ENCODE data around the gene FSTL3. TPM values are rescaled to one million over a fixed set of nuclear protein-coding genes. Genes with fewer than 3 reads are reported as not detected.

Gene FSTL3
- total RNA-seq, 1 donor from 2014 or later: 2.4 TPM

GRCh38 chr19:656751-657559, 19.2 kb upstream of the FSTL3 start:
- H3K27me3 ChIP-seq: no peaks in the 10 kb centered on the region
- no peak overlapping the region for H3K4me3 ChIP-seq
- no peak overlapping the region for H3K27ac ChIP-seq
- H3K9me3 ChIP-seq (ENCODE audit: low read depth): no peaks in the 10 kb centered on the region
- no peak overlapping the region for H3K27ac Mint-ChIP-seq
- H3K9me3 Mint-ChIP-seq: no peaks in the 10 kb centered on the region
- peaks cover 9% of the 10 kb centered on the region for H3K4me1 ChIP-seq
- peak overlapping the region; percentile 4 for H3K9ac ChIP-seq
- no peak for DNase-seq (ENCODE audit: low spot score)
- no peaks in the 10 kb centered on the region for H3K36me3 Mint-ChIP-seq
- H3F3A ChIP-seq (ENCODE audit: low read depth): no peaks in the 10 kb centered on the region
- peaks cover 100% of the 10 kb centered on the region for H3K79me2 ChIP-seq (ENCODE audit: low read depth)
- no peak overlapping the region for H3K4me2 ChIP-seq
- no peak overlapping the region for H3K4me3 Mint-ChIP-seq
- H3K4me1 Mint-ChIP-seq: peaks cover 16% of the 10 kb centered on the region
- TF ChIP-seq EZH2phosphoT487 (IDR thresholded peaks at IDR 0.05): no peak
- no peak for TF ChIP-seq EZH2 (IDR thresholded peaks at IDR 0.05)
- TF ChIP-seq, protein P1, sequence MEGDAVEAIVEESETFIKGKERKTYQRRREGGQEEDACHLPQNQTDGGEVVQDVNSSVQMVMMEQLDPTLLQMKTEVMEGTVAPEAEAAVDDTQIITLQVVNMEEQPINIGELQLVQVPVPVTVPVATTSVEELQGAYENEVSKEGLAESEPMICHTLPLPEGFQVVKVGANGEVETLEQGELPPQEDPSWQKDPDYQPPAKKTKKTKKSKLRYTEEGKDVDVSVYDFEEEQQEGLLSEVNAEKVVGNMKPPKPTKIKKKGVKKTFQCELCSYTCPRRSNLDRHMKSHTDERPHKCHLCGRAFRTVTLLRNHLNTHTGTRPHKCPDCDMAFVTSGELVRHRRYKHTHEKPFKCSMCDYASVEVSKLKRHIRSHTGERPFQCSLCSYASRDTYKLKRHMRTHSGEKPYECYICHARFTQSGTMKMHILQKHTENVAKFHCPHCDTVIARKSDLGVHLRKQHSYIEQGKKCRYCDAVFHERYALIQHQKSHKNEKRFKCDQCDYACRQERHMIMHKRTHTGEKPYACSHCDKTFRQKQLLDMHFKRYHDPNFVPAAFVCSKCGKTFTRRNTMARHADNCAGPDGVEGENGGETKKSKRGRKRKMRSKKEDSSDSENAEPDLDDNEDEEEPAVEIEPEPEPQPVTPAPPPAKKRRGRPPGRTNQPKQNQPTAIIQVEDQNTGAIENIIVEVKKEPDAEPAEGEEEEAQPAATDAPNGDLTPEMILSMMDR (IDR thresholded peaks at IDR 0.05): no peak
- no peaks in the 10 kb centered on the region for H3K36me3 ChIP-seq
- no peak overlapping the region for H2AFZ ChIP-seq (replicated peaks)
- no peaks in the 10 kb centered on the region for H3K27me3 Mint-ChIP-seq (ENCODE audit: insufficient read depth, low read depth)
- peaks cover 98% of the 10 kb centered on the region for H4K20me1 ChIP-seq (ENCODE audit: low read depth)

GRCh38 chr19:657611-658010, 18.6 kb upstream of the FSTL3 start:
- Histone ChIP-seq H3F3A (ENCODE audit: low read depth) (no peaks in the 10 kb centered on the region), H3K36me3 (no peaks in the 10 kb centered on the region), H4K20me1 (ENCODE audit: low read depth) (peaks cover 98% of the 10 kb centered on the region), H3K9me3 (ENCODE audit: low read depth) (no peaks in the 10 kb centered on the region), H3K79me2 (ENCODE audit: low read depth) (peaks cover 100% of the 10 kb centered on the region), H3K27ac (no peak overlapping the region), H3K9ac (no peak overlapping the region), H3K4me3 (no peak overlapping the region), H2AFZ (replicated peaks) (no peak overlapping the region), H3K4me1 (peaks cover 12% of the 10 kb centered on the region), H3K27me3 (no peaks in the 10 kb centered on the region), H3K4me2 (no peak overlapping the region)
- H3K27ac Mint-ChIP-seq: no peak overlapping the region
- no peak for DNase-seq (ENCODE audit: low spot score)
- no peaks in the 10 kb centered on the region for H3K27me3 Mint-ChIP-seq (ENCODE audit: insufficient read depth, low read depth)
- no peak overlapping the region for H3K4me3 Mint-ChIP-seq
- peaks cover 16% of the 10 kb centered on the region for H3K4me1 Mint-ChIP-seq
- H3K9me3 Mint-ChIP-seq: no peaks in the 10 kb centered on the region
- no peak for TF ChIP-seq EZH2phosphoT487 (IDR thresholded peaks at IDR 0.05)
- TF ChIP-seq, protein P1 (IDR thresholded peaks at IDR 0.05): no peak
- TF ChIP-seq EZH2 (IDR thresholded peaks at IDR 0.05): no peak
- H3K36me3 Mint-ChIP-seq: no peaks in the 10 kb centered on the region

DNA sequence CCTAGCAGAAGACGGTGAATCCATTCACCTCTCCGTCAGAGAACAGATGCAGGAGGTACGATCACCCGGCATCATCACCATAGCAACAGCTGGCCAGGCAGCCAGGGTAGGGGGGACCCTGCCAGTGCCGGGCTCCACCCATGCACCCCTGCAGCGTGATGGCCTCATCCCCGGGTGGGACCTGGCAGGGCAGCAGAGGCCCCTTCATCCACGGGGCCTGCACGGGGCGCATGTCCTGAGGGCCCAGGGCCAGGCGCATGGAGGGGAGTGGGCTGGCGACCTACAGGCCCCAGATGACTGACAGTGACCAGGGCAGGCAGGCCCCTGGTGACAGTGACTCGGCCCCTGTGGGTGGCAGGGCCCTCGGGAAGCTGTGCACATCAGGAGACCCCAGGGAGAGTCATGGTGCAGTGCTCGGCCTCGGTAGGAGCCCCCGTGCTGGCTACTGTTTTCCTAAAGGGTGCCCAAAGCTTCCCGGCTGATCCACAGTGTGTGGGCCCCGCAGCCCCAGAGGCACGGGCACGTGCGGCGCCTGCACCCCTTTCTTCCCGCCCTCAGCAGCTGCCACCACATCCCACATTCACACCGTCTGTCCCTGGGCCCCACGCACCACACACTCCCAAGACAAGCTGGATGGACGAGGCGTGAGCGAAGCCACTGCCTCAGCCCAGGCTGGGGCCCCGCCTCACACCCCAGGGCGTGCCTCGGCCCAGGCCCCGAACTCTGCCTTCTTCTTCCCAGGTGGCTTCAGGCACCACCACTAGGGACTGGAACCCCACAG, 17.9 kb upstream of the FSTL3 start:
- no peak overlapping the region for H3K4me2 ChIP-seq
- no peak overlapping the region for H3K27ac ChIP-seq
- H3K27me3 Mint-ChIP-seq (ENCODE audit: insufficient read depth, low read depth): no peaks in the 10 kb centered on the region
- TF ChIP-seq EZH2phosphoT487 (IDR thresholded peaks at IDR 0.05) (no peak), EZH2 (IDR thresholded peaks at IDR 0.05) (no peak)
- TF ChIP-seq, protein P1 (IDR thresholded peaks at IDR 0.05): no peak
- DNase-seq (ENCODE audit: low spot score): no peak
- H3K36me3 ChIP-seq: no peaks in the 10 kb centered on the region
- peaks cover 16% of the 10 kb centered on the region for H3K4me1 Mint-ChIP-seq
- H3K79me2 ChIP-seq (ENCODE audit: low read depth): peaks cover 97% of the 10 kb centered on the region
- H3K9me3 ChIP-seq (ENCODE audit: low read depth): no peaks in the 10 kb centered on the region
- H2AFZ ChIP-seq (replicated peaks): no peak overlapping the region
- no peak overlapping the region for H3K27ac Mint-ChIP-seq
- no peaks in the 10 kb centered on the region for H3K27me3 ChIP-seq
- peaks cover 94% of the 10 kb centered on the region for H4K20me1 ChIP-seq (ENCODE audit: low read depth)
- no peaks in the 10 kb centered on the region for H3F3A ChIP-seq (ENCODE audit: low read depth)
- H3K4me3 ChIP-seq: no peak overlapping the region
- peak overlapping the region; percentile 14 for H3K9ac ChIP-seq
- H3K36me3 Mint-ChIP-seq: no peaks in the 10 kb centered on the region
- no peaks in the 10 kb centered on the region for H3K9me3 Mint-ChIP-seq
- H3K4me1 ChIP-seq: peaks cover 12% of the 10 kb centered on the region
- H3K4me3 Mint-ChIP-seq: no peak overlapping the region
